HG03103 (cell line): ENCODE results near the gene PPP2R5E.
"Not testable (repeated sequence)": the region's sequence is repeated elsewhere in the genome, so short reads cannot be mapped to it uniquely, and the experiment has no call there.

Experiments used
- ATAC-seq: cut with Tn5 transposase; IDR thresholded peaks from one replicate; pipeline ENCODE4 v1.9.1; 2021; ENCODE audit warnings: low read depth; ENCODE audit not compliant: unreplicated experiment

PPP2R5E gene

DNA sequence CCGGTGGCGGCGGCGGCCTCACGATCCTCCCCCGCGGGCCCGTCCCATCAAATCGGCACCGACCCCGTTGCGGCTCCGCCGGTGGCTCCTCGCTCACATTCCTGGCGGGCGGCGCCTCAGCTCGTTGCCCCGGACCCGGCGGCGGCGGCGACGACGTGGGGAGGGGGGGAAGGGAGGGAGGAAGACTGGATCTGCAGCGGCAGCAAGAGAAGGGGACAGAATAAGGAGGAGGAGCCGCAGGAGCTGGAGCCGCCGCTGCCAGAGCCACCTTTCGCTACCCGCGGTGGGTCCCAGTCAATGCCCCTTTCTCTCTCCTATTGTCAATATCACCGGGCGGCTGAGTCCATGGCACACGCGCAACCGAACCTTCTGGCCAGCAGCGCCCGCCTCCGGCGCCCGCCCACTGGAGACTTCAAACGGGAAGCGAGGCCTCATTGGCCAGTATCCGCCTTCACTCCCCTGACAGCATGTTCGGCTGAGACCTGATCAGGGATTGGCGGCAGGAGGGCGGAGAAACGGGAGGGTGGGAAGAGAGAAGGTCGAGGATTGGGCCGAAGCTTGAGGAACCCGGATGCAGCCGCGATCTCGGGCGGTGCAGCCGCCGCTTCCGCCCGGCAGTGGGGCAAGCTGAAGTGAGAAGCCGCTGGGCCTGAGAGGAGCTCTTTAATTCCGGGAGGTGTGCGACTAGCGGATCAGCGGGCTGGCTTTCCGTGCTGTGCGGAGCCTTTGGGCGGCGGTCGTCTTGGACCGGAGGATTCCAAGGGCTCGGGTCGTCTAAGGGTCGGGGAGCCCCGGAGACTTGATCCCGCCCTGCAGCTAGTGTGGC is at the start of gene PPP2R5E:
Gene PPP2R5E (minus strand): TSS at position 378 of the 826 bp plus-strand sequence. CDS start 3,692 bp downstream, outside the sequence.
- peak; percentile 90 for ATAC-seq

DNA sequence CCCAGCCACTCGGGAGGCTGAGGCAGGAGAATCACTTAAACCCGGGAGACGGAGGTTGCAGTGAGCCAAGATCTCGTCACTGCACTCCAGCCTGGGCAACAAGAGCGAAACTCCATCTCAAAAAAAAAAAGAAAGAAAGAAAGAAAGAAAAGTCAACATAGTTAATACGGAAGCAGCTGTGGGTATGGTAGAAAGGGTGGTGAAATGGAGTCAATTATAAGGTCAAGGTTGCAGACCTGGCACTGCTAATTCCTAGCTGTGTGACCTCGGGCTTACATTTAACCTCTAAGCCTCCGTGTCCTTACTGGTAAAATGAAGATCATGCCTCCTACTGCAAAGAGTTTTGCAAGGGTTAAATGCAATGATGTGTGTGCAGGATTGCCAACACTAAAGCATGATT is 39.9 kb upstream of the PPP2R5E start:
- ATAC-seq: not testable (repeated sequence)

DNA sequence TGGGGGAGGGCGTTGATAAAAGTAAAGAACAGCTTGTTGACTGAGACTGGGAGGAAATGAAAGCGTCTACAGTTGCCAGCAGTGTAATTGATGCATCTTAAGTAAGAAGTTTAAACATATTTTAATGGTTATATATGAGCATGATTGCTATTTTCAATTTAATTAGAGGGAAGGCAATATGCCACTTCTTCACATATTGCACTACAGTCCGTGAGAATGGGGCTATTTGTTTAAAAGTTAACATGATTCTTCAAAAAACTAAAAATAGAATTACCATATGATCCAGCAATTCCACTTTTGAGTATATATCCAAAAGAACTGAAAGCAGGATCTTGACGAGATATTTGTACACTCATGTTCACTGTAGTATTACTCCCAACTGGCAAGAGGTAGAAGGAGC is 38.3 kb upstream of the PPP2R5E start:
- no peak for ATAC-seq

- no peak for ATAC-seq
These were observed 35.1 kb upstream of the PPP2R5E start for GRCh38 chr14:63578300-63578699.

- ATAC-seq: no peak
These were observed 30.4 kb upstream of the PPP2R5E start for GRCh38 chr14:63573581-63573980.

DNA sequence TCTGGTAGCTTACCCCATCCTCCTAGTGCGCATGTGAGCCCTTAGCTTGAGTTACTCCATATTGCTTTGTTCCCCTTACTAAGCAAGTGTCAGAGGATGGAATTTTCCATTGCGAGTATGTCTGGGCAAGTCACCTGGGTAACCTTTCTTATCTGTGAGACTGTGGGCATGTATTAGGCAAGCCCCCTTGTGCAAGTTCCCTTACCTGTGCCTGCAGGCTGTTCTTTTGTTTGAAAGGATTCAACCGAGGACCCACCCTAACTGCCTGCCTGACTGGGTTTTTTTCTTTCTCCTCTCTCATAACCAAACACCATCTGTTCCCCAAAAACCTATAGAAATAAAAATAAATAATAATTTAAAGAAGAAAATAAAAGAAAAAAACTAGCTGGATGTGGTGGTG is 22.3 kb upstream of the PPP2R5E start:
- ATAC-seq: no peak

DNA sequence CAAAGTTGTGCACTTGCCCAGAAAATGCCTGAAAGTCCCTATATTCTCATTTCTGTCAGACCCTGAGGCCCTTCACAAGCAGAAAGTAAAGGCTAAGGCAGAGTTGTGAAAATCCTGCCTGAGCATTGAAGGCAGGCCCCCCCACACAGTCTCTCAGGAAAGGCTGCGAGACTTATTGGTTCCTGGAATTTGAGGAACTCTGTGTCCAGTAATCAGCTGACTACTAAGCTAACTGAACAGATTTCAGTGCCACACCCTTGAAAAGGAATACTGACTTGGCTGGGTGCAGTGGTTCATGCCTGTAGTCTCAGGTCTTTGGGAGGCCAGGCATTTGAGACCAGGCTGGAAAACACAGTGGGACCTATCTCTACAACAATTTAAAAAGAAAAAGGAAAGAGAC is 21.1 kb upstream of the PPP2R5E start:
- no peak for ATAC-seq

DNA sequence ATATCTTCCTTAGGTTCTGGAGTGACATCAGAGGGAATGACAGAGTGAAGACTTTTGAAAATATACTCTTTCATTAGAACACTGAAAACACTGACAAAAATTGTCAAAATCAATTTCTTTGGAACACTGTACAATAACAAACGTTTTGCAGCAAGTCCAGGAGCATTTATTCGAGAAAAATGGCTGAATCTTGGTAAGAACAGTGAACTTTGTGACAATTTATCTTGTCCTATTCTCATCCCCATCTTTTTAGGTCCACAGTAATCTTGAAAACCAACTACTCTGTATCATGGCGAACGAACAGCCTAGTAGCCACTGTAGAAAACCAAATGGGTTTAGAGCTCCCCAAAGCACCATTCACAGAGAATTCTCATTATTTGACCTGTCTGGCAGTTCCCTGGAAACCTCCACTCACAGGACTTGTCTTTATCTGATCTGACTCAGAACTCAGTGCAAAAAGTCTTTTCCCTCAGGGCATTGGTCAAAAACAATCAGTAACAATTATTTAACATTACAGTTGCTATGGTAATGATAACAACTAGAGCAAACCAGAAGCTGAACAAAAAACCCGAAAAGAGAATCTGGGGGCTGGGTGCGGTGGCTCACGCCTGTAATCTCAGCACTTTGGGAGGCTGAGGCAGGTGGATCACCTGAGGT is 20.3 kb upstream of the PPP2R5E start:
- no peak for ATAC-seq

DNA sequence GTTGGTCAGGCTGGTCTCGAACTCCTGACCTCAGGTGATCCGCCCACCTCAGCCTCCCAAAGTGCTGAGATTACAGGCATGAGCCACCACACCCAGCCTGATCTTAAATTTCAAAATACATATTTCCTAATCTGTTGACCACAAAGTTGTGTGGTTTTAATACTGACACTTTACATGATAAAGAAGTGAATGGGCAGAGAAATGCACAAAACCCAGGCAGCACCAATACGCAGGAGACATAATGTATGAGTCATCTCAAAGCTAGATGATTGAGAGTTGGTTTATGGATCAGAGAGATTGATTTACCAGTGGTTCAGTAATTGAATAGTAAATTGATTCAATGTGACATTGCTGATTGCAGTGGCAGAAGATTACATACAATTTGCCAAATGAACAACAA is 19.2 kb upstream of the PPP2R5E start:
- no peak for ATAC-seq

DNA sequence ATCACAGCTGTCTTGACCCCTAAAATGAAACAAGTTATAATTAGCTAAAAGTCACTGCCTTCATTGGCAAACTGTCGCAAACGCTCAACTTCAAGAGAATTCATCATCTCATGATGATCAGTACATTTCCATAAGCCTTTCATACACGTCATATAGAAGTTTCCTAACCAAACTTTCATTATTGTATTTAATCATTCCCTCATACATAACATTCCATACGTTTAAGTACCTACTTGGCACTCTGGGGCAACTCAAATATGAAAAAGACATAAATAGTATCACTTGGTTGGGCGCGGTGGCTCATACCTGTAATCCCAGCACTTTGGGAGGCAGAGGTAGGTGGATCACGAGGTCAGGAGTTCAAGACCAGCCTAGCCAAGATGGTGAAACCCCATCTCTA is 12.4 kb upstream of the PPP2R5E start:
- no peak for ATAC-seq

GRCh38 chr14:63551332-63551731 is 8.2 kb upstream of the PPP2R5E start:
- no peak for ATAC-seq

DNA sequence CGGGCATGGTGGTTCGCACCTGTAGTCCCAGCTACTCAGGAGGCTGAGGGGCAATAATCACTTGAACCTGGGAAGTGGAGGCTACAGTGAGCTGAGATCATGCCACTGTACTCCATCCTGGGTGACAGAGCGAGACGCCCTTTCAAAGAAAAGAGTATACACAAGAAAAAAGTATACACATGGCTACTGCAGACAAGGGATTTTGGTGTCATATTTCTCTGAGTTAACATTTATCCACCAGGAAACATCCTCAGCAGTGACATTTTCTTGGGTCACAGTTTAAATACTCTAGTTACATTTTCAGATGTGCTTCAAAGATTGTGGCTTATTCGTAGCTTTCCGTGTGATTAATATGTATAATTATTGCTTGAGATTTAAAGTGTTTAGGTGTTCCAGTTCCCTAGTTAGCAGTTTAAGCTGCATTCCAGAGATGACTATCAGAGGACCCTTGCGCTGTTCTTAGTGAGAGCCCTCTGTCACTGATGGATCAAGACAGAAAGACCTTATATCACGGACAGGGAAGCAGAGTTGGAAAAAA is 4.7 kb upstream of the PPP2R5E start:
- no peak for ATAC-seq

DNA sequence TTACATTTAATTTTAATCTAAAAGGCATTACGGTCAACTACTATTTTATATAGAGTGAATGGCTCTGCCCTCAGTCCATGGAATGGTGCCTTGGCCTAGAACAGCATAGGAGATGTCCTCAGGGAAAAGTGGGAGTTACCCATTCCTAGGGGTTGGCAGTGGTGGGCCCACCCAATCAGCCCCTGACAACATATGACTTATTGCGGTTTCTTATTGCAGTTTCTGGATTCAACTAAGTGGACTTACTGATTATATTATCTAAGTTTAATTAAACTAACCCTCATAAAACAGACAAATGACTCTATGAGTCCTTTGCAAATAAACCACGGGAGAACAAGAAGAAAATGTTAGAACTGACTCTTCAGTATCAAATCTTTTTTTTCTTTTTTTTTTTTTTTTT is 2.3 kb upstream of the PPP2R5E start:
- ATAC-seq: no peak

- no peak for ATAC-seq
These were observed 1.6 kb upstream of the PPP2R5E start for GRCh38 chr14:63544591-63545299.

DNA sequence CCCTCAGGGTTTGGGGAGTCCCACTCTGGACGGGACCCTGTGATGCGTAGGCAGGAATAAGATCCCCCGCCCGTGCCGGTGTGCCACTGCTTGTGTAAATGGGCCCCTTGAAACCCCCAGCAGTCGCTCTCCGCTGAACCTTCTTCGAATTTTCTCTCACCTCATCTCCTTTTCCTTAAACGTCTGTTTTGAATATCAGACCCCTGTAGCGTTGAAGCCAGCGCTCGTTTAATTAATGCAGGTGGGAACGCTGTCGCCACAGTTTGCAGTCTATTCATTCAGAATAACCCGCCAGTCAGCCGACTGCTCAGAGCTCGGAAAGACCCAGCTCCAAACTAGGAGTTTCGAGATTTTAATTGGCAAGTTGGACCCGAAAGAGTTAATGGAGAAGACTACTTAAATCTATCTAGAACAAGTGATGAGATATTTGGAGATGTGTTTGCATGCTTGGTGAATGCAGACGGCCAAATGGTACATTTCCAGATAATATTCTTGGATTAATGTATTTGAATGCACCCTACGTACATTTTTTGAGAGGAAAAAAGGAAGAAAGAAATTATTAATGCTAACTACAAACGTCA is 739 bp upstream of the PPP2R5E start:
- ATAC-seq: no peak

- ATAC-seq: no peak
These were observed 762 bp downstream of the PPP2R5E start for GRCh38 chr14:63542231-63542999.

DNA sequence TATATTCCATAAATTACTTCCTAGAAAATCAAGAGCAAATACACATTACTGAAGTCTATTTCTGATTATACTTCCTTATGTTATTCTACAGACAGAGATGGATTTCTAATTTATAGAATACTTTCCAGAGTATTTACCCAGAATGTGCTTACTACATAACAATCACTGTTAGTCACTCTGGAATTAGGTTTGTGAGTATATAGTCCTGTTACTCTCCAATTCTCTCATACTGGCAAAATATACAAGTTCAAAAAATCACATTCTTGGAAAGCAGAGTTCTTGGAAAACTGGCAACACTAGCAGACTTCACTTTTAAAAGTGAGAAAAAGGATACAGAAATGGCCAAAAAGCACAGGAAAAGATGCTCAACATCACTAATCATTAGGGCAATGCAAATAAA is 7.3 kb downstream of the PPP2R5E start:
- no peak for ATAC-seq

DNA sequence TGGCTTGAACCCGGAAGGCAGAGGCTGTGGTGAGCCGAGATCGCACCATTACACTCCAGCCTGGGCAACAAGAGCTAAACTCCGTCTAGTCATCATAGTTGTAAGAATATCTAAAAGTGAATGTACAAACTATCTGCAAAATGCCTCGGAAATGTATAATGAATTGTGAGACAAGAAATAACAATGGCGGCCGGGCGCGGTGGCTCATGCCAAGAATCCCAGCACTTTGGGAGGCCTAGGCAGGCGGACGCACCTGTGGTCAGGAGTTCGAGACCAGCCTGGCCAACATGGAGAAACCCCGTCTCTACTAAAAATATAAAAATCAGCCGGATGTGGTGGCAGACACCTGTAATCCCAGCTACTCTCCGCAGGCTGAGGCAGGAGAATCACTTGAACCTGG is 9.7 kb downstream of the PPP2R5E start:
- ATAC-seq: no peak

DNA sequence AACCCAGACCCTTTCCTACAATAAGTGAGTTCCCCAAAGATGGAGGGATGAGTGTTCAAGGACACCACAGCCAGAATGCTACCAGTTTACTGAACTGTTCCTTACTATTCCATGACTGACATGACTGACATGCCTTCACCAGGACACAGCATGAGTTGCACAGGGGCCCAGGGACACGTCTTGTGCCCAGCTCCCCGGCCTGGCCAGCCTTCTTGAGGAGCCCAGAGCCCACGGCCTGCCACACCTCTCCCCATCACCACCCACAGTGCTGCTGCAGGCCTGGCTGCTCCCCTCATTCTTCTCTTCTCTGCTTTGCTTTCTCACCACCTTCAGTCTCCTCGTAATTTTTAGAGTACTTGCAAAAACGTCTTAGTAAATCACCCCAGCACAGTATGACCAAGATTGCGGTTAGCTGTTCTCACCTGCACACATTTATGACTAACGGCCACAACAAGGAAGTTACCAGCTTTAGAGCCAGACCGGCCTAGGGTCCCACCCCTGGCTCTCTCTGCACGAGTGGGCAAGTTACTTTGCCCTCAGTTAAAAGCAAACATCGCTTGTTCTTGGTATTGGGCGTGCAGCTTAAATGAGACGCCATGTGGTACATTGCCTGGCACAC is 18.5 kb downstream of the PPP2R5E start:
- peak; percentile 97 for ATAC-seq
